ENCODE results near the gene SLC16A13.

Gene SLC16A13

GRCh38 chr17:7014261-7014994 is 21.4 kb upstream of the SLC16A13 start:
- peak; percentile 65 to 86 for DNase-seq

GRCh38 chr17:7014995-7015958 is 20.5 kb upstream of the SLC16A13 start:
- peak in 1 of 2 experiments; percentile 77 for DNase-seq

GRCh38 chr17:7016418-7016817 is 19.4 kb upstream of the SLC16A13 start:
- DNase-seq: no peak

- DNase-seq: no peak
These were observed 18.7 kb upstream of the SLC16A13 start for GRCh38 chr17:7016886-7017826.

- DNase-seq: no peak
These were observed 18.0 kb upstream of the SLC16A13 start for GRCh38 chr17:7017827-7018200.

GRCh38 chr17:7018331-7018964 is 17.4 kb upstream of the SLC16A13 start:
- no peak for DNase-seq

DNA sequence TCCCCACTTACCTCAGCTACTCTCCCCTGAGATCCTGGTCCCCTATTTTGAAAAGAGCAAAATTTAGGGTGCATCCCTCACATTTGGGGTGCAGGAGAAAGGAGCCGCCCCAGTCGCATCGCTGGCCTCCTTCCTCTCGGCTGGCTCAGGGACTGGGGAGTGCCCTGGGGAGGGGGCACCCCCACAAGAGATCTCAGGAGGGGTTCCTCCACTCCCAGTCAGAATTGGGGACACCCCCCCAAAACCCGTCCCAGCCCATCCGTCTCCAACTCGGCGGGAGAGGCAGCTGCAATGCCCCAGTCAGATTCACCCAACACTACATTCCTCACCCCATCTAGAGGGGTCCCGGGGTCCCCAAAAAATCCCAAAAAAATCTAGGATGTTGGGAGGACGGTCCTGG is 16.4 kb upstream of the SLC16A13 start:
- no peak for DNase-seq

DNA sequence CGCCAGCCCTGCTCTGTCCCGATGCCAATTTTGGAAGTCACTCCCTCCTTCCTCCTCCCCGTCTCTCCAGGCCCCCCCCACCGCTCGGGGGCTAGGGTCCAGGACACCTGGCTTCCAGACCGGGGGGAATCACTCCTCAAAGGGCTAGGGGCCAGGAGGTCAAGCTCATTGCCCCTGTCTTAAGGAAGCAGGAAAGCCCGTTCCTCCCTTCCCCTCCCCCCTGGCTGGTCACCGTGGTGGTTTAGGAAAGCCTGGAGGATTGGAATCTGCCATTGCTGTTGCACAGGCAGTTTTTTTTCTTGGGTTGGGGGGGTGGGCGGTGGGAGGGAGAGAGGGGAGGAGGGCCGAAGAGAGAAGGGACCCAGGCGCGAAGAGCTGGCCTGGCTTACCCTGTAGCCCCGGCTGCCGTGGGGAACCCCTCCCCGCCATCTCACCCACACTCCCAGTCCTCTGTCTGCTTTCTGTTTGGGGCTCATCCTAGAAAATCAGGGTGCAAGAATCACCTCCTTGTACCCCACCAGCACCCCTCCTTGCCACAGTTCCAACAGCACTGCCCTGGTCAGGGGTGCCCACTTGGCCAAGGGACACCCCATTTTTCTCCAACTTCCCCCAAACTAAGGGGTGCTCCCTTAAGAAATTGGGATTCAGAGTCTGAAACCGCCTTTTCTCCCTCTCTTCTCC is 15.8 kb upstream of the SLC16A13 start:
- peak in 1 of 2 experiments; percentile 38 for DNase-seq

- DNase-seq: no peak
These were observed 14.7 kb upstream of the SLC16A13 start for GRCh38 chr17:7020894-7021664.

- DNase-seq: peak in 1 of 2 experiments; percentile 30
These were observed 13.6 kb upstream of the SLC16A13 start for GRCh38 chr17:7021993-7022778.

DNA sequence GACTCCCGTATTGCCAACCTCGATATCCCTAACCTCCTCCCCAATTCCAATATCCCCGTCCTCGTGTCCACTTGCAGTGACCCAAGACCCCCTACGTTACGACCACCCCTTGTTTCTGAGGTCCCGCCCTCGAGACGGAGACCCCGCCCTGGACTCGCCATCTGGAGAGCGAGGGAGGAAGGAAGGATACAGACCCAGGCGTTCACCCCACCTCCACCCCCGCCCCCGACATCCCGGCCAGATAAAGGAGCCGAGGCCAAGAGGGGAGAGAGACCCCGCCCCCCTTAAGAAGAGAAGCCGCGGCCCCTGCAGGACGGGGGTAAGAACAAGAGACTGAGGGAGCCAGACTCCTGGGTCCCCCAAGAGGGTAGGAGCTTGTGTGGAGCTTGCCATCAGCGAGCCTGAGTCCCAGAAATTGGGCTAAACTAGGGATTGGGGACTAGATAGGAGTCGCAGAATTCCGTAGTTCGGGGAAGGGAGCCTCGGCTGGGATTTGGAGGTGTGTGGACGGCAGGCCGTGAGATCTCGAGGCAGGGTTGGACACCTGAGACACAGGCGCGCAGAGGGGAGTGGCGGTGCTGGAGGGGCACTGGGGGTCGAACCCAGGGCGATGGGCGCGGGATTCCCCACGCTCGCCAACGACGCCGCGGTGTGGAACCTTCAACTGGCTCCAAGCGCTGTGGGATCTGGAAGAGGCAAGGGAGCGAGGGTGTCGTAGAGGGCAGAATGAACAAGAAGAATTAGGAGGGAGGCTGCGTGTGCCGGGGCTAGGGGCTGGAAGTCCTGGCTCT is 12.8 kb upstream of the SLC16A13 start, which contains the start of gene BCL6B:
BCL6B (plus strand) TSS at position 270 of the 791 bp plus-strand sequence. CDS start 622 bp downstream, outside the sequence.
- DNase-seq: no peak

- peak in 1 of 2 experiments; percentile 10 for DNase-seq
These were observed 12.0 kb upstream of the SLC16A13 start for GRCh38 chr17:7023576-7024401.

- no peak for DNase-seq
These were observed 11.4 kb upstream of the SLC16A13 start for GRCh38 chr17:7024402-7024785.

DNA sequence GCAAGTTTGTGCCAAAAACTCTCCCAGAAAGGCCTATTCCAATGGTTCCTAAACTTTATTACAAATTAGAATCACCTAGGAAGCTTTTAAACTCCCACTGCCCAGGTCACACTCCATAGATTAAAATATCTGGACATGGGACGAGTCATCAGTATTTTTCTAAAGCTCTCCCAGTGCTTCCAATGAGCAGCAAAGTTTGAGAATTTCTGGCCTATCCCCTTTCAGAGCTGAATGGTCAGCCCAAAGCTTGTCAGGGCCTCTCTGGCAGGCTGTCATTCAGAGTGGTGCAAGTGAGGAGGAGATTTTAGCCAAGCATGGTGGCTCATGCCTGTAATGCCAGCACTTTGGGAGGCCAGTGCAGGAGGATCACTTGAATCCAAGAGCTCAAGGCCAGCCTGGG is 10.6 kb upstream of the SLC16A13 start:
- no peak for DNase-seq

DNA sequence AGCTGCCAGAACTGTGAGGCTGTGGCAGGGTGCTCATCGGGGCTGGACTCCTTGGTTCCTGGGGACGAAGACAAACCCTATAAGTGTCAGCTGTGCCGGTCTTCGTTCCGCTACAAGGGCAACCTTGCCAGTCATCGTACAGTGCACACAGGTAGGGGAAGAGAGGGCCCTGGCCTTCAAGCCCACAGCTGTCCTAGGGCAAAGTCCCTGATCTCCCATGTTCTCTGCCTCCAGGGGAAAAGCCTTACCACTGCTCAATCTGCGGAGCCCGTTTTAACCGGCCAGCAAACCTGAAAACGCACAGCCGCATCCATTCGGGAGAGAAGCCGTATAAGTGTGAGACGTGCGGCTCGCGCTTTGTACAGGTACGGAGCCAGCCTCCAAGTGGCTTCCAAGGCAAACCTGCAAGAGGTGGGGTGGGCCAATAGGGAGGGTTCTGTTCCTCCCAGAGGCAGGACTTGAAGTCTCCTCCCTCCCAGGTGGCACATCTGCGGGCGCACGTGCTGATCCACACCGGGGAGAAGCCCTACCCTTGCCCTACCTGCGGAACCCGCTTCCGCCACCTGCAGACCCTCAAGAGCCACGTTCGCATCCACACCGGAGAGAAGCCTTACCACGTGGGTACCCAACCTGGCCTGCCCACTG is 9.2 kb upstream of the SLC16A13 start:
- no peak for DNase-seq

DNA sequence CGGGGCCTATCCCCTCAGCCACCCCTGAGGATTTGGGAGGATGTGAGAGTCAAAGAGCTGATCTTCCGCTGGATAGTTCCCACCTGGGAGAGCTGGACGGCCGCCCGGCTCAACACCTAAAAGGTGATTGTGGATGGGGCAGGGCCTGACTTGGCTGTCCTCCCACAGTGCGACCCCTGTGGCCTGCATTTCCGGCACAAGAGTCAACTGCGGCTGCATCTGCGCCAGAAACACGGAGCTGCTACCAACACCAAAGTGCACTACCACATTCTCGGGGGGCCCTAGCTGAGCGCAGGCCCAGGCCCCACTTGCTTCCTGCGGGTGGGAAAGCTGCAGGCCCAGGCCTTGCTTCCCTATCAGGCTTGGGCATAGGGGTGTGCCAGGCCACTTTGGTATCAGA is 8.5 kb upstream of the SLC16A13 start:
- DNase-seq: no peak

GRCh38 chr17:7029096-7029495 is 6.7 kb upstream of the SLC16A13 start:
- DNase-seq: no peak

DNA sequence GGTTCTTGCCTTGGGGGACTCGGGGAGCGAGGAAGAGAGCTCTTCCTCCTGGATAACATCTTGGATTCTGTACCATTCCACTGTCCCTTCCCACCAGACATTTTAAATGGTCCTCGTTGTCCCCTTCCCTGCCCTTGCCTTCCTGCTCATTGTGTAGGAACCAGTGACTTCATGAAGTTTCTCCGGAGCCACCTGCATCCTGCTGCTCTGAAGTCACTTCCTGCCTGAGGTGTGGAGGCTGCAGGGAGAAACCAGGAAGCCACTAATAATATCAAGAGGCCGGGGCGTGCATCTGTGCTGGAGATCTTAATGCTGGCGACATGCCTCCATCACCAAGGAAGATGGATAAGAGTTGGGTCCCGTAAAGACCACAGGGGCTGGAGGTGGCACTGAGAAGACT is 6.2 kb upstream of the SLC16A13 start:
- no peak for DNase-seq
